Natural killer cell (primary cell): Measurements from ENCODE around the gene AOPEP. TPM values are rescaled to one million over a fixed set of nuclear protein-coding genes. Genes with fewer than 3 reads are reported as not detected.

Experiments used
- ATAC-seq, 3 donors: fragments of 150-1000 bp in 2 of 3; fragments of 200-7000 bp in 1 of 3; cut with Tn5 transposase; 1 replicate in 1 of 3; 2 replicates in 2 of 3; pipeline ENCODE4 v1.10.0; 2021; ENCODE audit warnings: mild to moderate bottlenecking in 2 of 3, moderate library complexity in 2 of 3
- DNase-seq, 2 donors: peaks; one replicate each; pipeline versions ENCODE4 v3.0.0 to v3.0.0-alpha.2; 2013 to 2021; ENCODE audit warnings: mixed read lengths in 1 of 2
- H3K27ac ChIP-seq: one replicate; pipeline ENCODE4 v1.5.1; 2013; ENCODE audit warnings: mild to moderate bottlenecking, low read length
- H3K27me3 ChIP-seq: one replicate; pipeline ENCODE4 v1.6.1; 2013; ENCODE audit warnings: low read length; ENCODE audit not compliant: control insufficient read depth, insufficient read depth
- H3K36me3 ChIP-seq: one replicate; pipeline ENCODE4 v1.6.1; 2013; ENCODE audit warnings: low read length; ENCODE audit not compliant: control insufficient read depth, insufficient read depth
- H3K4me1 ChIP-seq: one replicate; pipeline ENCODE4 v1.6.1; 2013; ENCODE audit warnings: low read length; ENCODE audit not compliant: control insufficient read depth, insufficient read depth
- H3K4me3 ChIP-seq: one replicate; pipeline ENCODE4 v1.5.1; 2013; ENCODE audit warnings: low read length
- H3K9me3 ChIP-seq: one replicate; pipeline ENCODE4 v1.6.1; 2013; ENCODE audit warnings: low read length; ENCODE audit not compliant: control insufficient read depth, insufficient read depth
- H3K27ac Mint-ChIP-seq, 2 donors: one replicate each; pipeline ENCODE4 v1.8.0; 2022; ENCODE audit warnings: mild to moderate bottlenecking in 2 of 2, mixed read lengths in 2 of 2, moderate library complexity in 1 of 2
- H3K27me3 Mint-ChIP-seq, 2 donors: one replicate each; pipeline ENCODE4 v1.8.0; 2022; ENCODE audit warnings: low read depth in 2 of 2, mixed read lengths in 2 of 2
- H3K36me3 Mint-ChIP-seq: one replicate; pipeline ENCODE4 v1.8.0; 2022; ENCODE audit warnings: mixed read lengths
- H3K4me1 Mint-ChIP-seq, 2 donors: one replicate each; pipeline ENCODE4 v1.8.0; 2022; ENCODE audit warnings: mixed read lengths in 2 of 2
- H3K4me3 Mint-ChIP-seq: one replicate; pipeline ENCODE4 v1.8.0; 2022; ENCODE audit warnings: mild to moderate bottlenecking, moderate library complexity, mixed read lengths
- H3K9me3 Mint-ChIP-seq, 2 donors: one replicate each; pipeline ENCODE4 v1.8.0; 2022; ENCODE audit warnings: mixed read lengths in 2 of 2
- WGBS: methylation state at CpG from one replicate; pipeline ENCODE4 v1.1.7; 2013; ENCODE audit warnings: missing lambda C conversion rate; ENCODE audit not compliant: insufficient coverage; 5-methylcytosine and 5-hydroxymethylcytosine counted together
- intact Hi-C: fragments of 100-400 bp; cut with micrococcal nuclease; formaldehyde crosslinking; loops from one replicate; pipeline ENCODE4 v1.14.2; 2022
- total RNA-seq, 4 donors: library from RNA; stranded (reverse); fragments of 120-200 nt in 1 of 4; gene quantifications; one replicate each; pipeline versions ENCODE4 v1.2.3 to v1.2.4, GENCODE V29; 2013 to 2022
- TF ChIP-seq, protein P1 (sequence below): fragments of 200-600 bp; IDR thresholded peaks from one replicate; pipeline ENCODE4 v1.8.0; 2022; ENCODE audit warnings: antibody characterized with exemption

AOPEP gene
- total RNA-seq, 3 donors from 2014 or later (not counting 1 experiment from before 2014, with no cell fraction given) = 20.1 to 22.6 (median 20.6) TPM

DNA sequence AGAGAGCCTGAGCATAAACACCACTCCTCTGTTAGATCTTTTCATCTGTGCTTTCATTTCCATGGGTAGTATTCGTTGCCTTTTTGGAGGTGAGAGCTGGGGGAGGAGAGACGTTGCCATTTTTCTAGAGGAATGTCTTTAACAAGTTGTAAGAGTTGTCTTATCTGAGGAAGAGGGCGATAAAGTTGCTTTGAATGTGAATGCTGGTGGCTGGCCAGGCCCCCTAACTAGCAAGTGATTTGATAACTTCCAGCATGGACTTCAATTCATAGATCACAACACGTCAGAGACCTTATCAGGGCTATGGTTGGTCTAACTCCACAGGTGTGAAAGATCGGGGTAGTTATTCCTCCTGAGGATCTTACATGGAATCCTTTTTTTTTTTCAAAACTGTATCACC, 30.0 kb upstream of the AOPEP start:
- peaks cover 10 to 27% of the 10 kb centered on the region in 2 donors for H3K27me3 Mint-ChIP-seq
- Histone ChIP-seq H3K36me3 (no peaks in the 10 kb centered on the region), H3K27me3 (no peaks in the 10 kb centered on the region), H3K4me1 (no peaks in the 10 kb centered on the region), H3K9me3 (no peaks in the 10 kb centered on the region), H3K4me3 (no peak overlapping the region), H3K27ac (no peak overlapping the region)
- no peak for ATAC-seq
- no peaks in the 10 kb centered on the region for H3K4me1 Mint-ChIP-seq
- TF ChIP-seq, protein P1, sequence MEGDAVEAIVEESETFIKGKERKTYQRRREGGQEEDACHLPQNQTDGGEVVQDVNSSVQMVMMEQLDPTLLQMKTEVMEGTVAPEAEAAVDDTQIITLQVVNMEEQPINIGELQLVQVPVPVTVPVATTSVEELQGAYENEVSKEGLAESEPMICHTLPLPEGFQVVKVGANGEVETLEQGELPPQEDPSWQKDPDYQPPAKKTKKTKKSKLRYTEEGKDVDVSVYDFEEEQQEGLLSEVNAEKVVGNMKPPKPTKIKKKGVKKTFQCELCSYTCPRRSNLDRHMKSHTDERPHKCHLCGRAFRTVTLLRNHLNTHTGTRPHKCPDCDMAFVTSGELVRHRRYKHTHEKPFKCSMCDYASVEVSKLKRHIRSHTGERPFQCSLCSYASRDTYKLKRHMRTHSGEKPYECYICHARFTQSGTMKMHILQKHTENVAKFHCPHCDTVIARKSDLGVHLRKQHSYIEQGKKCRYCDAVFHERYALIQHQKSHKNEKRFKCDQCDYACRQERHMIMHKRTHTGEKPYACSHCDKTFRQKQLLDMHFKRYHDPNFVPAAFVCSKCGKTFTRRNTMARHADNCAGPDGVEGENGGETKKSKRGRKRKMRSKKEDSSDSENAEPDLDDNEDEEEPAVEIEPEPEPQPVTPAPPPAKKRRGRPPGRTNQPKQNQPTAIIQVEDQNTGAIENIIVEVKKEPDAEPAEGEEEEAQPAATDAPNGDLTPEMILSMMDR = no peak
- no peak for DNase-seq
- intact Hi-C loops = loop anchor here (5.0 kb wide), 1 partner anchor 56 kb away; no protein-coding TSS in a partner anchor
- no peak overlapping the region for H3K27ac Mint-ChIP-seq
- H3K4me3 Mint-ChIP-seq = no peak overlapping the region
- 86% methylated on average over 5 of the region's 5 CpGs for WGBS
- no peaks in the 10 kb centered on the region for H3K9me3 Mint-ChIP-seq
- no peaks in the 10 kb centered on the region for H3K36me3 Mint-ChIP-seq

DNA sequence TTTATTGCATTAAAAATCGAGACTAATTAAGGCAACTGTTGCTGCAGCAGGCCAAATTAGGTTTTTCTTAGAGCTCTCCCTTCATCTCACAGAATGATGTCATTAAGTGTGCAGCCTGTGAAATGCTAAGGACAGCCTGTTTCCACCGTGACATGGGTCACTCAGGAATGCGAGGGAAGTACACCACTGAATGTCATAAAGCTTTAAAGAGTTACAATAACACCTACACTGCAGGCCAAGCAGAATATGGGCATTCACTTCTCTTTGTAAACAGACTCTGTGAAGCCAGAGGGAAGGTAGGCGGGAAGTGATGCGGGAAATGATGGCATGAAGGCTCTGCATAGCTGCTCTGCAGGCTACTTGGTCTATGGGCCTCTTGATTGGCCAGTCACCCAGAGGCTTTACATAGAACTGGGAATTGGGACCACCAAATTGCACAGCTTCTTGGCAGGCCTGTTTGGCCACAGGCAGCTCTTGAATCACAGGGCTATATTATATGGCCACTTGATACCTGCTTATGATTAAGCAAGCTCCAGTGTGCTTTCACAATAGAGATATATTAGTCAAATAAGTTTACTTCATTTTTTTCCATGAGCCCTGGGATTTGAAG, 28.4 kb upstream of the AOPEP start:
- no peaks in the 10 kb centered on the region for H3K9me3 ChIP-seq
- TF ChIP-seq, protein P1 = no peak
- H3K4me3 ChIP-seq = no peak overlapping the region
- Mint-ChIP-seq H3K36me3 (no peaks in the 10 kb centered on the region), H3K4me3 (no peak overlapping the region), H3K27ac (no peak overlapping the region), H3K9me3 (no peaks in the 10 kb centered on the region), H3K4me1 (no peaks in the 10 kb centered on the region), H3K27me3 (peaks cover 10 to 19% of the 10 kb centered on the region in 2 donors)
- no peak overlapping the region for H3K27ac ChIP-seq
- ATAC-seq = no peak
- H3K27me3 ChIP-seq = no peaks in the 10 kb centered on the region
- H3K36me3 ChIP-seq = no peaks in the 10 kb centered on the region
- intact Hi-C loops = loop anchor here (5.0 kb wide), 1 partner anchor 54 kb away; no protein-coding TSS in a partner anchor
- no peak for DNase-seq
- WGBS = 90% methylated on average over 5 of the region's 5 CpGs
- H3K4me1 ChIP-seq = no peaks in the 10 kb centered on the region

DNA sequence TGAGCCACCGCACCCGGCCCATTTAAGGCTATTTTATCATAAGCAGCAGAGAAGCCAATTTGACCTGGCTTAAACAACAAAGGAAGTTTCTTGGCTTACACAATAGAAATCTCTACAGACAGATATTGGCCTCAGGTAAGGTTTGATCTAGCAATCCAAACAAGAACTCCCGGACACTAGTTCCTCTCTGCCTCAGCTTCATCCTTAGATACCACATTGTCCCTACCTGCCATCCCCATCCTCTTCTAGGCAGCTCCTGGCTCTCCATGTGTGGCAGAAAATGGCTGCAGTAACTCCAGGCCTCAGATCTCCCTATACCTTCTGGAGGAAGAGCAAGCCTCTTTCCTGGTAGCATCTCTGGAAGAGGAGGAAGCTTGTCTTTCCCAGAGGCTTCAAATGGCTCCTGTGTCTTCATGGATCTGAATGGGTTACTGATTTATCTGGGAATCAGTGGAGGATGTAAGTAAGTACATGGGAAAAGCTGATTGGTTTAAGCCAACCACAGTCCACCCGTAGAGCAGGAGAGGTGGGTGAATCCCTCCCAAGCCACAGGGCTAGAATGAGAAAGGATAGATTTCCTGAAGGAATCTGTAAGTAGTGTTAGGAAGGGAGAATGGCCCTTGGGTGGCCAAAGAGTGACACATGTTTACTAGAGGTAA, 26.7 kb upstream of the AOPEP start:
- ATAC-seq (no peak), DNase-seq (no peak)
- intact Hi-C loops = loop anchor here (5.0 kb wide), 1 partner anchor 52 kb away; no protein-coding TSS in a partner anchor
- Histone ChIP-seq H3K36me3 (no peaks in the 10 kb centered on the region), H3K9me3 (no peaks in the 10 kb centered on the region), H3K4me3 (no peak overlapping the region), H3K4me1 (no peaks in the 10 kb centered on the region), H3K27ac (no peak overlapping the region), H3K27me3 (no peaks in the 10 kb centered on the region)
- H3K36me3 Mint-ChIP-seq = no peaks in the 10 kb centered on the region
- TF ChIP-seq, protein P1 = no peak
- WGBS = 93% methylated on average over 4 of the region's 4 CpGs
- H3K9me3 Mint-ChIP-seq = no peaks in the 10 kb centered on the region
- H3K27ac Mint-ChIP-seq = no peak overlapping the region
- H3K4me1 Mint-ChIP-seq = no peaks in the 10 kb centered on the region
- H3K4me3 Mint-ChIP-seq = no peak overlapping the region
- H3K27me3 Mint-ChIP-seq = peaks cover 12 to 27% of the 10 kb centered on the region in 2 donors
